Testis (tissue), 2 donors: ENCODE data around the gene DACT2.

Experiments
- POLR2A ChIP-seq: fragments of 450-650 bp; IDR thresholded peaks from one replicate; pipeline ENCODE4 v1.6.1; 2017; ENCODE audit warnings: antibody characterized with exemption, mild to moderate bottlenecking, moderate library complexity
- TF ChIP-seq, protein P1 (sequence below), 3 experiments: fragments of 450-650 bp in 2 of 3; fragments of 200-600 bp in 1 of 3; sonication (generic) in 1 of 3; IDR thresholded peaks; one replicate each; pipeline ENCODE4 v1.5.1; 2016 to 2019; ENCODE audit warnings: antibody characterized with exemption in 3 of 3, mild to moderate bottlenecking in 2 of 3, moderate library complexity in 1 of 3

DNA sequence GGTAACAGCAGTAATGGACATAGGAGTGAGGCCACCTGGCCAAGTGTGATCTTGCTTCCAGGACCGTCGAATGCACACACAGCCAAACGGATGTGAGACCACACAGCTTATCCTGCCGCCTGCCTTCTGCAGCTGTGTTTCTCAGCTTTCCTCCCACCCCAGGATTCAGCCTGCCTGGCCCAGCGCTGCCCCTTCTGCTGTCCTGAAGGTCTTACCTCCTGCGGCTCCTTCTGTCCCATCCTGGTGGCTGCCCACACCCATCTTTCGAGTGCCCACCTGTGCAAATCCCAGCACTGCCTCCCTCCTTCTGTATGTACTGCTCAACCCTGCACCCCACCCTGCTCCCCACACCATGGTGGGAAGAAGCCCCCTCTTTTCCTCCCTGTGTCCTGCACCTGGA, 49.4 kb upstream of the DACT2 start:
- TF ChIP-seq, protein P1, sequence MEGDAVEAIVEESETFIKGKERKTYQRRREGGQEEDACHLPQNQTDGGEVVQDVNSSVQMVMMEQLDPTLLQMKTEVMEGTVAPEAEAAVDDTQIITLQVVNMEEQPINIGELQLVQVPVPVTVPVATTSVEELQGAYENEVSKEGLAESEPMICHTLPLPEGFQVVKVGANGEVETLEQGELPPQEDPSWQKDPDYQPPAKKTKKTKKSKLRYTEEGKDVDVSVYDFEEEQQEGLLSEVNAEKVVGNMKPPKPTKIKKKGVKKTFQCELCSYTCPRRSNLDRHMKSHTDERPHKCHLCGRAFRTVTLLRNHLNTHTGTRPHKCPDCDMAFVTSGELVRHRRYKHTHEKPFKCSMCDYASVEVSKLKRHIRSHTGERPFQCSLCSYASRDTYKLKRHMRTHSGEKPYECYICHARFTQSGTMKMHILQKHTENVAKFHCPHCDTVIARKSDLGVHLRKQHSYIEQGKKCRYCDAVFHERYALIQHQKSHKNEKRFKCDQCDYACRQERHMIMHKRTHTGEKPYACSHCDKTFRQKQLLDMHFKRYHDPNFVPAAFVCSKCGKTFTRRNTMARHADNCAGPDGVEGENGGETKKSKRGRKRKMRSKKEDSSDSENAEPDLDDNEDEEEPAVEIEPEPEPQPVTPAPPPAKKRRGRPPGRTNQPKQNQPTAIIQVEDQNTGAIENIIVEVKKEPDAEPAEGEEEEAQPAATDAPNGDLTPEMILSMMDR (IDR thresholded peaks at IDR 0.05) = no peak
- TF ChIP-seq POLR2A = no peak
